CD4-positive, alpha-beta T cell (primary cell): Measurements from ENCODE around the gene MAP3K4. TPM values are rescaled to one million over a fixed set of nuclear protein-coding genes. Genes with fewer than 3 reads are reported as not detected.

ENCODE experiments used
- ATAC-seq: fragments of 200-7000 bp; cut with Tn5 transposase; one replicate; pipeline ENCODE4 v1.10.0; 2022; ENCODE audit warnings: mild to moderate bottlenecking; ENCODE audit not compliant: poor library complexity
- CTCF ChIA-PET: fragments of 350-600 bp; sonication (Branson Sonifier 250); formaldehyde crosslinking; loops from one replicate; lab custom pipeline; 2021; ENCODE audit warnings: antibody characterized with exemption, inconsistent platforms; lab: Charles Lee
- POLR2A ChIA-PET: fragments of 350-600 bp; sonication (Branson Sonifier 250); formaldehyde crosslinking; loops from one replicate; lab custom pipeline; 2021; ENCODE audit warnings: antibody characterized with exemption, inconsistent platforms; lab: Charles Lee
- DNase-seq, 14 experiments: peaks; one replicate each; pipeline ENCODE4 v3.0.0-alpha.2; 2013 to 2020; ENCODE audit warnings: mixed read lengths in 2 of 14
- H3K27ac ChIP-seq, 2 donors: one replicate each; pipeline versions ENCODE4 v1.5.1 to v1.7.0; 2013; ENCODE audit warnings: low read length in 2 of 2, low read depth in 1 of 2, mild to moderate bottlenecking in 1 of 2
- H3K27me3 ChIP-seq, 2 experiments: 1 replicate in 1 of 2; 2 replicates in 1 of 2; pipeline versions ENCODE4 v1.6.1 to v1.7.0; 2013; ENCODE audit warnings: low read length in 2 of 2, control low read depth in 1 of 2, mild to moderate bottlenecking in 1 of 2, moderate library complexity in 1 of 2; ENCODE audit not compliant: insufficient read depth in 2 of 2, control insufficient read depth in 1 of 2
- H3K36me3 ChIP-seq: one replicate; pipeline ENCODE4 v1.6.1; 2013; ENCODE audit warnings: low read length, control low read depth; ENCODE audit not compliant: insufficient read depth
- H3K4me1 ChIP-seq: one replicate; pipeline ENCODE4 v1.6.1; 2013; ENCODE audit warnings: low read length, control low read depth; ENCODE audit not compliant: insufficient read depth
- H3K4me3 ChIP-seq: one replicate; pipeline ENCODE4 v1.5.1; 2013; ENCODE audit warnings: mild to moderate bottlenecking, low read length, moderate library complexity
- H3K9me3 ChIP-seq, 2 experiments: 1 replicate in 1 of 2; 2 replicates in 1 of 2; pipeline versions ENCODE4 v1.6.1 to v1.7.0; 2013; ENCODE audit warnings: low read length in 2 of 2, mild to moderate bottlenecking in 2 of 2, control low read depth in 1 of 2, moderate library complexity in 1 of 2; ENCODE audit not compliant: control insufficient read depth in 1 of 2, insufficient read depth in 1 of 2
- H3K27ac Mint-ChIP-seq: one replicate; pipeline ENCODE4 v1.8.0; 2020; ENCODE audit warnings: mixed read lengths
- H3K27me3 Mint-ChIP-seq: one replicate; pipeline ENCODE4 v1.8.0; 2021; ENCODE audit warnings: mixed read lengths
- H3K36me3 Mint-ChIP-seq: one replicate; pipeline ENCODE4 v1.8.0; 2021; ENCODE audit warnings: low read depth, mixed read lengths
- H3K4me1 Mint-ChIP-seq: one replicate; pipeline ENCODE4 v1.8.0; 2021; ENCODE audit warnings: low read depth, mixed read lengths
- H3K4me3 Mint-ChIP-seq: one replicate; pipeline ENCODE4 v1.8.0; 2020; ENCODE audit warnings: mild to moderate bottlenecking, mixed read lengths
- H3K9me3 Mint-ChIP-seq: one replicate; pipeline ENCODE4 v1.8.0; 2020; ENCODE audit warnings: mixed read lengths
- intact Hi-C, 2 experiments: fragments of 100-400 bp; cut with DNase I in 1 of 2; cut with micrococcal nuclease in 1 of 2; formaldehyde crosslinking; loops; one replicate each; pipeline versions ENCODE4 v1.15.1 to v1.9.0; 2023 to 2025; cut with DNase I, micrococcal nuclease
- total RNA-seq, 174 experiments: library from RNA in 2 of 174; stranded (reverse) in 2 of 174; gene quantifications; one replicate each; pipeline ENCODE4 v1.2.3 and lab custom pipeline; 2021 to 2026
- TF ChIP-seq, protein P1 (sequence below): fragments of 200-600 bp; IDR thresholded peaks from one replicate; pipeline ENCODE4 v1.8.0; 2022; ENCODE audit warnings: antibody characterized with exemption, mild to moderate bottlenecking

MAP3K4 gene
- total RNA-seq, 2 experiments from 2014 or later = 75.5 to 80.3 TPM

DNA sequence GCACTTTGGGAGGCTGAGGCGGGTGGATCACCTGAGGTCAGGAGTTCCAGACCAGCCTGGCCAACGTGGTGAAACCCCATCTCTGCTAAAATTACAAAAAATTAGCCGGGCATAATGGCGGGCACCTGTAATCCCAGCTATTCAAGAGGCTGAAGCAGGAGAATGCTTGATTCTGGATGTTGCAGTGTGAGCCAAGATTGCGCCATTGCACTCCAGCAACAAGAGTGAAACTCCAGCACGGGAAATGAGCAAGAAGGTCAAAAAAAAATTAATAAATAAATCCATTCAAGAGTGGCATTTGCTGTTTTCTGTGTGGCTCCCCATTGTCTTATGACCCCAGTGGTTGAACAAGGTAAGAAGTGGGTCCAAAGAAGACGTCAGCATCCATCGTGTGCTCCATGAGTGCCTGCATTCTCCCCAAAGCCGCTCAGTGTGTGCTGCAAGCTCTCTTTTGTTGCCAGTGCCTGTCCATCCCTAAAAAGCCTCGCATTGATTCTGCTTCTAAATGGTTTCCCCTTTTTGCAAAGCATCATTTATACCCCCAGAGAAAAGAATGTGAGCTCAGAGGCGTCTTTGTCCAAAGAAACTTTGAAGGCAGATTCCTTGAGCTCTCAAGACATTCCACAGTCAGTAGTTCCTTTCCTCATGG lies 38.8 kb upstream of the MAP3K4 start:
- H3K36me3 ChIP-seq = no peaks in the 10 kb centered on the region
- no peak overlapping the region for H3K27ac ChIP-seq
- no peaks in the 10 kb centered on the region for H3K4me1 ChIP-seq
- Mint-ChIP-seq H3K9me3 (no peaks in the 10 kb centered on the region), H3K27me3 (peaks cover 32% of the 10 kb centered on the region), H3K36me3 (no peaks in the 10 kb centered on the region), H3K27ac (no peak overlapping the region), H3K4me3 (no peak overlapping the region), H3K4me1 (no peaks in the 10 kb centered on the region)
- ChIA-PET CTCF (no interaction called here), POLR2A (no interaction called here)
- H3K9me3 ChIP-seq = no peaks in the 10 kb centered on the region
- H3K27me3 ChIP-seq = no peaks in the 10 kb centered on the region
- DNase-seq = no peak
- no peak for ATAC-seq
- TF ChIP-seq, protein P1, sequence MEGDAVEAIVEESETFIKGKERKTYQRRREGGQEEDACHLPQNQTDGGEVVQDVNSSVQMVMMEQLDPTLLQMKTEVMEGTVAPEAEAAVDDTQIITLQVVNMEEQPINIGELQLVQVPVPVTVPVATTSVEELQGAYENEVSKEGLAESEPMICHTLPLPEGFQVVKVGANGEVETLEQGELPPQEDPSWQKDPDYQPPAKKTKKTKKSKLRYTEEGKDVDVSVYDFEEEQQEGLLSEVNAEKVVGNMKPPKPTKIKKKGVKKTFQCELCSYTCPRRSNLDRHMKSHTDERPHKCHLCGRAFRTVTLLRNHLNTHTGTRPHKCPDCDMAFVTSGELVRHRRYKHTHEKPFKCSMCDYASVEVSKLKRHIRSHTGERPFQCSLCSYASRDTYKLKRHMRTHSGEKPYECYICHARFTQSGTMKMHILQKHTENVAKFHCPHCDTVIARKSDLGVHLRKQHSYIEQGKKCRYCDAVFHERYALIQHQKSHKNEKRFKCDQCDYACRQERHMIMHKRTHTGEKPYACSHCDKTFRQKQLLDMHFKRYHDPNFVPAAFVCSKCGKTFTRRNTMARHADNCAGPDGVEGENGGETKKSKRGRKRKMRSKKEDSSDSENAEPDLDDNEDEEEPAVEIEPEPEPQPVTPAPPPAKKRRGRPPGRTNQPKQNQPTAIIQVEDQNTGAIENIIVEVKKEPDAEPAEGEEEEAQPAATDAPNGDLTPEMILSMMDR = no peak
- intact Hi-C loops = no loop called here
- H3K4me3 ChIP-seq = no peak overlapping the region

DNA sequence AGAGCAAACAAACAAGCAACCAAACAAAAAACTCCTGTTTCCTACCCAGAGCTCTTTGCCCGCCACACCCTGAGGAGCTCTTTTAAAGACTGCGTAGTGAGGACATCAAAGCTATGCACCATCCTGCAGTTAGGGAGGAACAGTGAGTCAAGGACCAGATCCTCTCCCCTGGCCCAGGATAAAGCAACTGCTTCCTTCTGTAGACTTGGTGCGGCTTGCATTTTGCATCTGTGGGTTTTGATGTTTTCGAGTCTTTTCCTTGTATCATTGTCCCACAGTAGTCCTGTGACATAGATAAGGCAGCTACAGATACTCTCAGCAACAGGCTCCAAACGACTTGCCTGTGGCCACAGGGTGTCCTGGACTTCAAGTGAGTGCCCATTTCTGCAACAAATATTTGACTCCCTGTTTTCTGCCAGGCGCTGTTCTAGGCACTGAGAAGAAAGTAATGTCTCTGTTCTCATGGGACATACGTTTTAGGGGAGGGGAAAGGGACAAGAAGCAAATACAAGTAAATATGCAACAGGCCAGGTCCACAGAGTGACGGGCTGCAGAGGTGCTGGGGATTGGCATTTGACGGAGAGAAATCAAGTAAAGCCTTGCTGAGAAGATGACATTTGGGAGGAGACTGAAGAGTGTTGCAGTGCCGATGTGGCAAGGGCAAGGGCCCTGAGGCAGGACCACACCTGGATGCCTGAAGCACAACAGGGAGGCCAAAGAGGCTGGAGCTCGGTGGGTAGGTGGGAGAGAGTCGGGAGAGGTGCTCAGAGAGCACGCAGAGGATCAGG lies 35.9 kb upstream of the MAP3K4 start:
- no peak overlapping the region for H3K4me3 ChIP-seq
- Mint-ChIP-seq H3K27ac (no peak overlapping the region), H3K9me3 (no peaks in the 10 kb centered on the region), H3K4me3 (no peak overlapping the region), H3K4me1 (no peaks in the 10 kb centered on the region), H3K27me3 (peaks cover 32% of the 10 kb centered on the region), H3K36me3 (no peaks in the 10 kb centered on the region)
- DNase-seq (no peak), ATAC-seq (no peak)
- intact Hi-C loops = no loop called here
- POLR2A ChIA-PET = no interaction called here
- H3K27me3 ChIP-seq = no peaks in the 10 kb centered on the region
- H3K4me1 ChIP-seq = no peaks in the 10 kb centered on the region
- H3K27ac ChIP-seq = no peak overlapping the region
- H3K36me3 ChIP-seq = no peaks in the 10 kb centered on the region
- TF ChIP-seq, protein P1 = no peak
- CTCF ChIA-PET = no interaction called here
- H3K9me3 ChIP-seq = no peaks in the 10 kb centered on the region

DNA sequence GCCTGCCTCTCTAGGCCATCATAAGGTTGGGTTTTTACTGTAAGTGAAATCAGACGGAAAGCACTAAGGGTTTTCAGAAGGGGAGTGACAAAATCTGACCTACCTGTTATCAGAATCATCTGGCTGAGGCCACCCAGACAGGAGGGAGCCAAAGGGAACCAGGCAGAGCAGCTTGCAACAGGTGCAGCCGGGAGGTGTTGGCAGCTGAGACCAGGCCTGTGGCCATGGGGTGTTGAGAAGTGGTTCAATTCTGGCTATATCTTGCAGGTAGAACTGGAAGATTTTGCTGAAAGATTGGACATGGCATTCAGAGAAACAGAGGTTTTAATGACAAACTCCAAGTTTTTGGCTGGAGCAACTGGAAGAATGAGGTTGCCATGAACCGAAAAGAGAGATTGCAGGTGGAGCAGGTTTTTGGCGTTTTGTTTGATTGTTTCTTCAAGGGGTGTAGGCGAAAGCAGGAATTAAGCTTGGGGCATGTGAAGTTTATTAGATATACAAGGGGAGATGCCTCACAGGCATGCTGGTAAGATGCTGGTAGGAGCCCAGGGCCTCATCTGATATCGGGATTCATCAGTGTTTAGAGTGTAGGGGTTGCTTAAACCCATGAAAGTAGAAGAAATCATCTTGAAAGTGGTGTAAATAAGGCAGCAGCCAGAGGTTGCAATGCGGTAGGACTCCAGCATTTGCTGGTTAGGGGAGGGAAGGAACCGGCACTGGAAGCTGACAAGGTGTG lies 35.1 kb upstream of the MAP3K4 start:
- Histone ChIP-seq H3K4me3 (no peak overlapping the region), H3K27me3 (no peaks in the 10 kb centered on the region), H3K36me3 (no peaks in the 10 kb centered on the region), H3K27ac (no peak overlapping the region), H3K4me1 (no peaks in the 10 kb centered on the region), H3K9me3 (no peaks in the 10 kb centered on the region)
- no peaks in the 10 kb centered on the region for H3K4me1 Mint-ChIP-seq
- ChIA-PET POLR2A (no interaction called here), CTCF (no interaction called here)
- peaks cover 32% of the 10 kb centered on the region for H3K27me3 Mint-ChIP-seq
- no peak overlapping the region for H3K27ac Mint-ChIP-seq
- TF ChIP-seq, protein P1 = no peak
- no peak overlapping the region for H3K4me3 Mint-ChIP-seq
- intact Hi-C loops = no loop called here
- H3K9me3 Mint-ChIP-seq = no peaks in the 10 kb centered on the region
- no peaks in the 10 kb centered on the region for H3K36me3 Mint-ChIP-seq
- no peak for ATAC-seq
- DNase-seq = no peak
